HG03064 (cell line): ENCODE data around the gene FSTL4.

ENCODE experiments used
- ATAC-seq: cut with Tn5 transposase; IDR thresholded peaks from one replicate; pipeline ENCODE4 v1.9.1; 2021; ENCODE audit warnings: low read depth; ENCODE audit not compliant: unreplicated experiment

The FSTL4 gene

GRCh38 chr5:133612249-133612860 is at the start of gene FSTL4:
FSTL4 (minus strand) TSS chr5:133612541.
- ATAC-seq = no peak

GRCh38 chr5:133661389-133661788 is 49.0 kb upstream of the FSTL4 start:
- ATAC-seq = no peak

DNA sequence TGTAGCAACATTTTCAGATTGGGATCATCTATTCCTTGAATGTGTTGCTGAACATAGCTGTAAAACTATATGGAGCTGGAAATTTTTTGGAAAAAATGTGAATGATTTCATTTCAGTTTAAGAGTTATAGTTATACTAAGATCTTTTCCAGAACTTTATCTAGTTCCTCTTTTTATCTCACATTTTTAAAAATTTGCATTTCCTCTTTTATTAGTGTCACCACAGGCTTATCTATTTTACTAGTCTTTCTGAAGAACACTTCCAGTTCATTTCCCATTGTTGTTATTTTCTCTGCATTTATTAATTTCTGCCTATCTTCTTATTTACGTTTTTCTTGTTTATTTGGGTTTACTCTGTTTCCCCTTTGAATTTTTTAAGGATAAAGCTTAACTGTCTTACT is 46.0 kb upstream of the FSTL4 start:
- ATAC-seq = no peak

DNA sequence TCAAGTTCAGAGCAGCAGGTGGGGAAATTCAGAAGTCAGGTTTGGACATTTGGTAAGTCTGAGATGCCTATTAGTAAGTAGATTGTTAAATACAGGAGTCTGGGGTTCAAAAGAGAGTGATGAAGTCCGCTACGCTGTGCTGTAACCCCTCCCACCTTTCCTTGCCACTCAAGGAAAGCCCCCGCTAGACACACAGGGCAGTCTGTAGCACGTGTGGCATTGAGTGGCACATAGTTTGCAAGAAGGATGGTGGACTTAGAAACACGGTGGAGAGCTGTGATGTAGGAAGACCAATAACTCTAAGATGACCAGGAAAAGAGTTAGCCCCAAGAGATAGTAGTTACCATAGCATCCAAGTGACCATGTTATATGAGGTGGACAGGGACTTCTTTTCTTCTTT is 44.7 kb upstream of the FSTL4 start:
- no peak for ATAC-seq

DNA sequence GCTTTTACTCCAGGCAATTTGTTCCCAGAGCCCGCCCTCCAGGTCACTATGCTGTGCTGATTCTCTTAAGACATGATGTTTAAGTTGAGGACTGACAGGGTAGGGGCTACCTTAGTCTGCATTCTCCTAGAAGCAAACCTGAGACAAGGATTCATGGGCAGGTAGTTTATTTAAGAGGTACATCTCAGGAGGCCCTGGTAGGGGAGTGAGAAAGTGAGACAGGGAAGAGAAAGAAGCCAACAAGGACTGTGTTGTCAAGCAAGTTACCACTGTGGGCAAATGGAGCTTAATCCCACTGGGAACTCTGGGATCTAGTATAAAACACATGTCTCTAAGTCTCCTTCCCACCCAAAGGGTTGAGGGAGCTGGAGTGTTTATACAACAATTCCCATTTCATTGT is 43.6 kb upstream of the FSTL4 start:
- ATAC-seq = no peak

GRCh38 chr5:133653760-133654049 is 41.4 kb upstream of the FSTL4 start:
- ATAC-seq = no peak

GRCh38 chr5:133652951-133653759 is 40.8 kb upstream of the FSTL4 start:
- no peak for ATAC-seq

GRCh38 chr5:133644000-133644865 is 31.9 kb upstream of the FSTL4 start:
- ATAC-seq = no peak

DNA sequence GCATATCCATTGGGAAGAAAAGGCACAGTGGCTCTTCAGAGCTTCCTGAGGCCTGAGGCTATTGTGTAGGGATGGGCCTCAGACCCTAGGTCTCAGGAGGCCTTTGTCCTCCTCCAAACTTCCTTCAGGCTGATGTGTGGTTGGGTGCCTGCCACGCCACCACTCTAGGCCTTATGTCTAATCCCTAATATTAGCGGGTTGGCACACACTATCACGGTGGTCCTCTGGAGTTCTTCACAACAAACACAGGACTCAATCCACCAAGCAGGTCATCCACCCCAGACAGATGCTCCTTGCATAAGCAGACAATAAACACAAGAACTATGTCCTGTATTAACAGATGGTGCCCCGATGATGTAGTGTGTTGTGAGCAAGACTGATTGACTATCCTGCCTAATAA is 31.0 kb upstream of the FSTL4 start:
- ATAC-seq = no peak

DNA sequence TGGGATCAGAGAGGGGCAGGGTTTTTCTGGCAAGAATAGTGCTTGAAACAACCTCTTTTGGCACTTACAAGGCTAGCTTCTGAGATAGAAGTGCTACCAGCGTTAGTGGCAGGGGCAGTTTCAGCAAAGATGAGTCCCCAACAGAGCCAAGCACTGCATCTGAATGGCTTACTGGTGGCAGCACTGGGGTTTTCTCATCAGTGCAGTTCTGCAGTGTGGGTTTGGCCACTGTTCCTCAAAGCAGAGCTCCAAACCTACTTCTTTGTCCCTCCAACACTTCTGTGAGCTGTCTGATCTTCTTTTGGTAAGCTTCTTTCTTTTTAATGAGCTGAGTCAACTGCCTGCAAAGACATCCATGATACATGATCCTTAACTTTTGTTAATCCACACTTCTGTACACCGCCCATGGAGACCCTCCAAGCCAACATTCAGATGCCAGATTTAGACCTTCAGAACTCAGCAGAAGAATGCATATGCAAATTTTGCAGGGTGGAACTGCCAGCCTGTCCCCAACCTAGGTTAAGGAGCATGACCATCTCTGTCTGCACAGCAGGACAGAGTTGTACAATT is 29.9 kb upstream of the FSTL4 start:
- no peak for ATAC-seq

- ATAC-seq = no peak
Observed at GRCh38 chr5:133641683-133642082, 29.3 kb upstream of the FSTL4 start.

- ATAC-seq = no peak
Observed at GRCh38 chr5:133639850-133640528, 27.6 kb upstream of the FSTL4 start.

- no peak for ATAC-seq
Observed at GRCh38 chr5:133638436-133638835, 26.1 kb upstream of the FSTL4 start.

- no peak for ATAC-seq
Observed at GRCh38 chr5:133637206-133637605, 24.9 kb upstream of the FSTL4 start.

DNA sequence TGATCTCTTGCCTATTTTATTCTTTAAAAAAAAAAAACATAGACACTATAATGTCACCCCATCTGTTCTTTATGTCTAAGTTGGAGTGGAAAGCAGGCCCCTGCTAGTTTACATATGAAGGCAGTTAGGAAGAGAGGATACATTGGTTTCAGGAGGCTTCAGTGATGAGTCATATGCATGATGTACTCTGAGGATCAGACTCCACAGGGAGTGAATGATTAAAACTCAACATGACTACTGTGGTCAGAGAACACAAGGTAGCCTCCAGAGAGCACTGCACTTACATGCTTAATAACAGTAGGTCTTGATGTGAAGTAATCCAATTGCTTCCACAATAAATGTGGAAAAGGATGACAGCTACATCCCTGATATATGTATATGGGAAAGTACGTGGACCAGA is 22.7 kb upstream of the FSTL4 start:
- ATAC-seq = no peak

GRCh38 chr5:133627180-133627579 is 14.8 kb upstream of the FSTL4 start:
- no peak for ATAC-seq

- no peak for ATAC-seq
Observed at GRCh38 chr5:133624316-133624715, 12.0 kb upstream of the FSTL4 start.

DNA sequence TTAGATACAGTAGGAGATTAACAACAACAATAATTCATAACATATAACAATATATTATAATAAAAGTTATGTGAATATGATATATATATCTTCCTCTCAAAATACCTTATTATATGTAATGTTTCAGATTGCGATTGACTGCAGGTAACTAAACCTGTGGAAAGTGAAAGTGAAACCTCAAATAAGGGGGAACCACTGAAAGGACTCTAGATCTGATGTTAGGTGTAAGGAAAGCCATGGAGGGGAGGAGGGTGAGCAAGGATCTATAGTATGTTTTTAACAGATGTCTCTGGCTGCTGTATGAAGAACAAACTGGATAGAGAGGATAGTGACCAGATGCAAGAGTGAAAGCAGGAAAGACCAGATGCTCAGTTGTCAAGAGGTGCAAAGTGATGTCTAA is 5.8 kb upstream of the FSTL4 start:
- no peak for ATAC-seq

DNA sequence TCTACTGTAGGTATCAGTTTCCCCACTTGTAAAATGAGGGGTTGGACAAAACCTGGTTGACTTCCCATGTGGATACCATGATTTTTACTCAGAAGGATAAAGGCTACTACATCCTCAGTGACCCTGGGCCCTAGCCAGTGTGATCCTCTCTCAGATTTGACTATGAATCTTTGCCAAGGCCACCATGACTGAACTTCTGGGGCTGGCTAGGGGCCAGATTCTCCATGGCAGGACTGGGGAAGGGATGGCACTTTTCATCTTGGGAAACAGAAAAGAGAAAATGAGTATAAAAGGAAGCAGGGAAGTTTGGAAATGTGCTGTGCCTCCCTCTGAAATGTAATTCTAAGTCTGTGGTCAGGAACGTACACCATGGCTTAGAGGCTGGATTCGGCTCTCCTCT is 1.4 kb upstream of the FSTL4 start:
- ATAC-seq = no peak

DNA sequence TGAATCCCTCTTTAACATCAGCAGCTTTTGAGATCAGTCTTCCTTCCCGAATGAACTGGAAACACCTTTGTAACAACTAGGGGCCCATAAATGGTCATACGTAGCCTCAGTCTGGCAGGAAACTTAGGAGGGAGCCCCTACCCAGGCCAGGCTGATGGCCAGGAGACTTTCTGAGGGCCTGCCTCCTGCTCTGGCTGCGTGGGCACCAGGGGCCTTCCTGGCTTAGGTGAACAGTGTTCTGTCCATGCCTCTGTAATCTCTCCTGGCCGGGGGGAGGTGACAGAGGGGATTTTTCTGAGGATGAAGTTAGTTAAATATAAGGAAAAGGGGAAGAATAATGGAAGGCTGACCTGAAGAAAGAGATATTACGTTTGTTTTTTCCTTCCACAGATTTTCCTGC is 843 bp upstream of the FSTL4 start:
- no peak for ATAC-seq
